ENCODE measurements around the gene COL5A2. TPM values are rescaled to one million over a fixed set of nuclear protein-coding genes. Genes with fewer than 3 reads are reported as not detected.
A peak's percentile ranks its signal among the peaks of the same experiment; 100 is the strongest.

COL5A2 gene
- total RNA-seq, 1 donor from 2014 or later = 10.5 TPM

DNA sequence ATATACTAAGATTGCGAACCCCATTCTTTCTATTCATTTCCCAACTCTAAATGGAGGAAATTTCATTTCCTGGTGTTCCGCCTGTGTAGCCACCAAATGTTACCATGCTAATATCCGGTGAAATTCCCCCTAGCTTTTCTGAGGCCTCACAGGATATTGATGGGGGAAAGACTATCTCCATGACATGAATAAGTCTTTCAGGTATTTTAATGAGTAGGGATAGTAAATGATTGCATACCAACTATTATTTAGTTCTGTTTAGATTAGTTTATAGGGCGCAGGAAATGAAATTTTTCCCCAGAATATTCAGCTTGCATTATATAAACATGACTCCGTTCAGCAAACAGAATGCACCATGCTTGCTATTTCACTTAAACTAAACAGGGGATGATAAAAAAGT, 55.4 kb downstream of the COL5A2 start:
- ATAC-seq (no peak), DNase-seq (ENCODE audit: missing footprints) (no peak)
- intact Hi-C loops (cut with DNase I) = no loop called here

DNA sequence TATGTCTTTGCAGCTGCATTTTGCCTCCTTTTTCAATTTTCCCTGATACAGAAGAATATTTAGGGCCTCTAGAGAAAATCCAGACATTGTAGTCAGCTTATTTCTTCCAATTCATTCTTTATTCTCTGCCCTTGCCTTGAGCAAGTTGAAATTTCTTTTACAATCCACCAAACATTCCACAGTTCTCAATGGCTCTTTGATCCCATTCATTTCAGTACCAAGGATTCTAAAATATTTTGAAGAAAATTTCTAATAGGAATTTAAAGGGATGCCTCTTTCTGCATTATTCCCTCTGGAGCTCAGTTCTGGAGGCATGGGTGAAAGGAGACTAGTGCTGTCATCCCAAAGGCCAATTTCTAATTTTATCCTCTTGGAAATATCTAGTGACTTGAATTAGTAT, 61.2 kb downstream of the COL5A2 start:
- DNase-seq (ENCODE audit: missing footprints) (no peak), ATAC-seq (no peak)
- intact Hi-C loops (cut with DNase I) = loop anchor here (5.0 kb wide), 1 partner anchor 59 kb away; the partner anchor contains the start of gene COL5A2

GRCh38 chr2:189116979-189117378, 62.6 kb downstream of the COL5A2 start:
- DNase-seq (ENCODE audit: missing footprints) (no peak), ATAC-seq (no peak)
- intact Hi-C loops (cut with DNase I) = loop anchor here (5.0 kb wide), 1 partner anchor 60 kb away; the partner anchor contains the start of gene COL5A2

GRCh38 chr2:189116087-189116486, 63.5 kb downstream of the COL5A2 start:
- ATAC-seq (no peak), DNase-seq (ENCODE audit: missing footprints) (no peak)
- intact Hi-C loops (cut with DNase I) = loop anchor here (5.0 kb wide), 1 partner anchor 61 kb away; the partner anchor contains the start of gene COL5A2

DNA sequence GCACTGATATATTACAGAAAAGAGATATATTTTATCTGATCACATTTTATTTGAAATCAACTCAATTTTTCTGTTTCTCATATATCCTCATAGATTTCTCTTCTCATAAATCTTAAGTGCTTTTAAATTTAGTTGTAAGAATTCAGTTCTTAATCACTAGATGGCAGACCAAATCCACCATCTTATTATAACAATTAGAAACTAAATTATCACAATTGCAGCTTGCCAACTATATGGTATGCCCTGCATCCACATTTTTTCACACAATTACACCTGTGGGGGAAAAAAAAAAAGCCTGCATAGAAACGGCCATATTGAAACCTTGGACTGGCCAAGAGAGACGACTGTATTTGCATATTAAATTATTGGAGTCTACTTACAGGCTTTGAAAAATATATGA, 64.4 kb downstream of the COL5A2 start:
- DNase-seq (ENCODE audit: missing footprints) = no peak
- ATAC-seq = no peak
- intact Hi-C loops (cut with DNase I) = loop anchor here (5.0 kb wide), 1 partner anchor 62 kb away; the partner anchor contains the start of gene COL5A2

DNA sequence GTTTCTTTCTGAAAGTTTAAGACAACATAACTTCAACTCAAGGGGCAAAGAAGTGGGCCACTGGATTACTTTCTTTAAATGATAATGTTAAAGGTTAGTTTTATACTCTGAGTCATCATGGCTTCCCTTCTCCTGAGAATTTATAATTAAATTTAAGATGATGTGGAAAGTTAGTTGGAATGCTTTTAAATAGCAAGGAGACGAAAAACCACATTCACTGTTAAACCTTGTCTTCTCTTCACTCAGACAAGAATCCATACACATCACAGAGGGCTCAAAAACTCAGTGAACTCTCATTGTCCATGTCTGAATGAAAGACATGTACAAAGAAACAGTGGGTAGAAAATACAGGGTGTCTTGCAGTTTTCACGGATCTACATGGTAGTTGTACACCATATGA, 65.6 kb downstream of the COL5A2 start:
- DNase-seq (ENCODE audit: missing footprints) = no peak
- ATAC-seq = no peak
- intact Hi-C loops (cut with DNase I) = no loop called here

DNA sequence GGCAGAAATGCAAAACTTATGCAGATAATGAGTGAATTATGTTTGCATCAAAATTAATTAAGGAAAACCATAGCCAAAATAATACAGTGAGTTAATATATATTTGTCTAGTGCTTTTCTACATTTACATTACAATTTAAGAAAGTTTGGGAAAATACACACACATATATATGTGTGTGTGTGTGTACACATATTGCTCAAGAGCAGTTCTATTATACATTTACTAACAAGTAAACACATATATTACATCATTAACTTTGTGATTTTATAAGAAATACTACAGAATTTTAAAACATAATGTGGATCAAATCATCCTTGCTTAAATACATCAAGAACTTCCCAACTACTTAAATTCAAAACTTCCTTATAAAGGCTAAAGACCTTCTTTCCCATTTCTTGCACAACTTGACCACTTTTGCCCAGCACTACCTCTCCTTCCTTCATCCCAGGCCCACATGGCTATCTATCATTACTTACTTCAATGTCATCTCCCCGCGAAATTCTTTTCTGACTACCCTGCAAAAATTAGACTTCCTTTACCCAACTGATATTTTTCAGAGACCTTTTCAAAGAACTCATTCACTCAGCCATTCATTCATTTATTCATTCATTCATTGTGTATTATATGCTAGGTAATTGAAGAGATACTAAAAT, 68.4 kb downstream of the COL5A2 start:
- DNase-seq (ENCODE audit: missing footprints) (no peak), ATAC-seq (no peak)
- intact Hi-C loops (cut with DNase I) = no loop called here

DNA sequence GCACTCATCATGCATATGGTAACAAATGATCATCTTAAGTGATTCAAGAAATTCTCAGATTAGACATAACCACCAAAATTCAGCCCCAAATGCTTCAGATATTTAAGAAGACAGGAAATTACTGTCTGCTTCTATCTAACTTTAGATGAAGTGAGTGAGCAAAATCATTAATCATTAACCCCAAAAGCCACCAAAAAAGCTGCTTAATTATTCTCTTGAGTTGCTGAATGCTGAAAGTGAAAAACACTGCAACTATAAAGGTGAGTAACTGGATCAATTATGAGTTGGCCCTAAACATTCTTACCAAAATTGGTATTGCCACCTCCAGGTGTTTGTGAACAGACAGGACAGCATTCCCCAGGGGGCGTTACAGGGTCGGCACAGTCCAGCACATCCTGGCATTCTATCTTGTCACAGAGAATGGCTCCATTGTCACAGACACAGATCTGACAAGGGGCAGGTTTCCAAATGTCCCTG, 69.6 kb downstream of the COL5A2 start:
- ATAC-seq (no peak), DNase-seq (ENCODE audit: missing footprints) (no peak)
- intact Hi-C loops (cut with DNase I) = no loop called here

DNA sequence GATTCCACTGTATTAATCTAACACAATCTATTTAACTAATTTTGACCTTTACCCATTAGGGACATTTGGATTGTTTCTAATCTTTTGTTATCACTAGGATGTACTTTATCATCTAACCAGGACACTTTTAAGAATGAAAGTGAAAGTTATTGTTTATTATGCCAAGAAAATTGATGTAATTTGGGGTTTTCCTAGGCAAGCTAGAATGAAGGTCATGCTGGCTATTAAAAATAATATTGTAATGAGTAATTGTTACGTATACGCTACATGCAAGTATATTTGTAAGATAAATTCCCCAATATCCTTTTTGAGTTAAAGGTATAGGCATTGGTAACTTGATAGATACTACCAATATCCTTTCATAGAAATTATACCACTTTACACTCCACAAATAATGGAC, 74.6 kb downstream of the COL5A2 start:
- ATAC-seq = no peak
- DNase-seq (ENCODE audit: missing footprints) = no peak
- intact Hi-C loops (cut with DNase I) = no loop called here

- no peak for ATAC-seq
- intact Hi-C loops (cut with DNase I) = no loop called here
- no peak for DNase-seq (ENCODE audit: missing footprints)
Measured at GRCh38 chr2:189102735-189103134, 76.8 kb downstream of the COL5A2 start.

GRCh38 chr2:189097934-189098333, 81.6 kb downstream of the COL5A2 start:
- ATAC-seq = no peak
- no peak for DNase-seq (ENCODE audit: missing footprints)
- intact Hi-C loops (cut with DNase I) = no loop called here

GRCh38 chr2:189096769-189097447, 82.7 kb downstream of the COL5A2 start:
- intact Hi-C loops (cut with DNase I) = no loop called here
- no peak for DNase-seq (ENCODE audit: missing footprints)
- no peak for ATAC-seq

- intact Hi-C loops (cut with DNase I) = loop anchor here (2.0 kb wide), 1 partner anchor 194 kb away; no protein-coding TSS in a partner anchor
- ATAC-seq (no peak), DNase-seq (ENCODE audit: missing footprints) (no peak)
Measured at GRCh38 chr2:189095101-189095500, 84.5 kb downstream of the COL5A2 start.

GRCh38 chr2:189092936-189093335, 86.6 kb downstream of the COL5A2 start:
- no peak for DNase-seq (ENCODE audit: missing footprints)
- intact Hi-C loops (cut with DNase I) = loop anchor here (5.0 kb wide), 1 partner anchor 319 kb away; no protein-coding TSS in a partner anchor
- peak; percentile 93 for ATAC-seq

GRCh38 chr2:189091253-189091652, 88.3 kb downstream of the COL5A2 start:
- no peak for ATAC-seq

DNA sequence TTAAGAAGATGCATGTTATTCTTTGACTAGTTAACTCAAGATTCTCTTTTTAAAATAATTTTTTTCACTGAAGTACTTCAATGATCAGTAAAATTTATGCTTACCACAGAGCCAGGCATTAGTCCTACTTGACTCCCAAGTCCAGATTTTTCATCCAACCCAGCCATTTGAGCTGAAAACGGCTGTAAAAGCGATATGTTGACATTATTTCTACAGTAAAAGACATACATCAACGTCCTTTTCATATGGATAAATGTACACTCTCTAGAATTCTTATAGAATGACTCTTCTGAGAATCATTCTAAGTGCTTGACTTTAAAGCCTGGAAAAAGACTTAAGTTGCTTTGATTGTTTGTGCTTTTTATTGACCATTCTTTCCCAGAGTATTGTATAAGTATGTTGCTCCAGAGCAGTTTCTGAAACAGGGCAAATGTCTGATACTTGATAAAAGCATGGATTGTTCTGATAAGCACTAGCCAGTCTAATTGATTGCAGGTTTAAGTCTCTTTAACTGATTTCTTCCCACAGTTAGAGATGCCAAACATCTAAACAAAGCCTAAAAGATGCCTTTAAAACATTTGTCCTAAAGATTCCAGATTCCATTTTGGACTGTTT, 90.9 kb downstream of the COL5A2 start:
- intact Hi-C loops (cut with DNase I) = no loop called here
- ATAC-seq = no peak

More at GRCh38 chr2:189091253-189091652, 88.3 kb downstream of the COL5A2 start:
- DNase-seq (ENCODE audit: missing footprints) = no peak
- intact Hi-C loops (cut with DNase I) = loop anchor here (5.0 kb wide), 1 partner anchor 321 kb away; no protein-coding TSS in a partner anchor

GRCh38 chr2:189086710-189087109, 92.9 kb downstream of the COL5A2 start:
- intact Hi-C loops (cut with DNase I) = no loop called here
- DNase-seq (ENCODE audit: missing footprints) = no peak
- ATAC-seq = no peak

More for the DNA sequence above, 90.9 kb downstream of the COL5A2 start:
- DNase-seq (ENCODE audit: missing footprints) = no peak

DNA sequence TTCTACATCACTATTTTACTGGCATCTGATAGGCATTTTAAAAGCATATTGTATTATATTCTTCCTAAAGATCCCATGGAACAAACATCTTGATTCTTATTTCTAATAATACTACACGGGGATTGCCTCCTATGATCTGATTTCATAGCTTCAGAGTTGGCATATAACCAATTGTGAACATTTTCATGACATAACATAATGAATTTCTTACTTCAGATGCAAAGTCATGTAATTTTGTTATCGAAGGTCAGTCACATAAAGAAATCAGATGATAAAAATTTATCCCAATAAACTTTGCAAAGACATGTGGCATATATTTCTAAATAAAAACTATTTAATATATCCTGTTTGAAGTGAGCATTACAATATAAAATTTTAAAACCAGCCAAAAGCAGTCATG, 93.3 kb downstream of the COL5A2 start:
- intact Hi-C loops (cut with DNase I) = no loop called here
- no peak for ATAC-seq
- DNase-seq (ENCODE audit: missing footprints) = no peak

- DNase-seq (ENCODE audit: missing footprints) (no peak), ATAC-seq (no peak)
- intact Hi-C loops (cut with DNase I) = no loop called here
Measured at GRCh38 chr2:189083606-189084005, 96.0 kb downstream of the COL5A2 start.

GRCh38 chr2:189083106-189083505, 96.5 kb downstream of the COL5A2 start:
- ATAC-seq (no peak), DNase-seq (ENCODE audit: missing footprints) (no peak)
- intact Hi-C loops (cut with DNase I) = no loop called here

Data from Right ventricle myocardium inferior (tissue), 1 donor.